Natural killer cell (primary cell): ENCODE data around the gene CHD6. TPM values are rescaled to one million over a fixed set of nuclear protein-coding genes. Genes with fewer than 3 reads are reported as not detected.

Experiments used
- ATAC-seq, 3 donors: fragments of 150-1000 bp in 2 of 3; fragments of 200-7000 bp in 1 of 3; cut with Tn5 transposase; 1 replicate in 1 of 3; 2 replicates in 2 of 3; pipeline ENCODE4 v1.10.0; 2021; ENCODE audit warnings: mild to moderate bottlenecking in 2 of 3, moderate library complexity in 2 of 3
- DNase-seq, 2 donors: peaks; one replicate each; pipeline versions ENCODE4 v3.0.0 to v3.0.0-alpha.2; 2013 to 2021; ENCODE audit warnings: mixed read lengths in 1 of 2
- H3K27ac ChIP-seq: one replicate; pipeline ENCODE4 v1.5.1; 2013; ENCODE audit warnings: mild to moderate bottlenecking, low read length
- H3K27me3 ChIP-seq: one replicate; pipeline ENCODE4 v1.6.1; 2013; ENCODE audit warnings: low read length; ENCODE audit not compliant: control insufficient read depth, insufficient read depth
- H3K36me3 ChIP-seq: one replicate; pipeline ENCODE4 v1.6.1; 2013; ENCODE audit warnings: low read length; ENCODE audit not compliant: control insufficient read depth, insufficient read depth
- H3K4me1 ChIP-seq: one replicate; pipeline ENCODE4 v1.6.1; 2013; ENCODE audit warnings: low read length; ENCODE audit not compliant: control insufficient read depth, insufficient read depth
- H3K4me3 ChIP-seq: one replicate; pipeline ENCODE4 v1.5.1; 2013; ENCODE audit warnings: low read length
- H3K9me3 ChIP-seq: one replicate; pipeline ENCODE4 v1.6.1; 2013; ENCODE audit warnings: low read length; ENCODE audit not compliant: control insufficient read depth, insufficient read depth
- H3K27ac Mint-ChIP-seq, 2 donors: one replicate each; pipeline ENCODE4 v1.8.0; 2022; ENCODE audit warnings: mild to moderate bottlenecking in 2 of 2, mixed read lengths in 2 of 2, moderate library complexity in 1 of 2
- H3K27me3 Mint-ChIP-seq, 2 donors: one replicate each; pipeline ENCODE4 v1.8.0; 2022; ENCODE audit warnings: low read depth in 2 of 2, mixed read lengths in 2 of 2
- H3K36me3 Mint-ChIP-seq: one replicate; pipeline ENCODE4 v1.8.0; 2022; ENCODE audit warnings: mixed read lengths
- H3K4me1 Mint-ChIP-seq, 2 donors: one replicate each; pipeline ENCODE4 v1.8.0; 2022; ENCODE audit warnings: mixed read lengths in 2 of 2
- H3K4me3 Mint-ChIP-seq: one replicate; pipeline ENCODE4 v1.8.0; 2022; ENCODE audit warnings: mild to moderate bottlenecking, moderate library complexity, mixed read lengths
- H3K9me3 Mint-ChIP-seq, 2 donors: one replicate each; pipeline ENCODE4 v1.8.0; 2022; ENCODE audit warnings: mixed read lengths in 2 of 2
- CTCF ChIP-seq: fragments of 200-600 bp; IDR thresholded peaks from one replicate; pipeline ENCODE4 v1.8.0; 2022; ENCODE audit warnings: antibody characterized with exemption
- WGBS: methylation state at CpG from one replicate; pipeline ENCODE4 v1.1.7; 2013; ENCODE audit warnings: missing lambda C conversion rate; ENCODE audit not compliant: insufficient coverage; 5-methylcytosine and 5-hydroxymethylcytosine counted together
- intact Hi-C: fragments of 100-400 bp; cut with micrococcal nuclease; formaldehyde crosslinking; loops from one replicate; pipeline ENCODE4 v1.14.2; 2022
- total RNA-seq, 4 donors: library from RNA; stranded (reverse); fragments of 120-200 nt in 1 of 4; gene quantifications; one replicate each; pipeline versions ENCODE4 v1.2.3 to v1.2.4, GENCODE V29; 2013 to 2022

CHD6 gene
- total RNA-seq, 3 donors from 2014 or later (not counting 1 experiment from before 2014, with no cell fraction given), result 82.8 to 96.6 (median 90.4) TPM

GRCh38 chr20:41507436-41507835, 110.7 kb downstream of the CHD6 start:
- Mint-ChIP-seq H3K4me3 (no peak overlapping the region), H3K36me3 (no peaks in the 10 kb centered on the region), H3K27me3 (no peaks in the 10 kb centered on the region), H3K27ac (no peak overlapping the region), H3K9me3 (no peaks in the 10 kb centered on the region), H3K4me1 (peaks cover 13 to 28% of the 10 kb centered on the region in 2 donors)
- 93% methylated on average over 5 of the region's 5 CpGs for WGBS
- no peaks in the 10 kb centered on the region for H3K9me3 ChIP-seq
- no peaks in the 10 kb centered on the region for H3K4me1 ChIP-seq
- TF ChIP-seq CTCF, result no peak
- intact Hi-C loops, result no loop called here
- ATAC-seq (no peak), DNase-seq (no peak)
- peaks cover 26% of the 10 kb centered on the region for H3K36me3 ChIP-seq
- H3K4me3 ChIP-seq, result no peak overlapping the region
- no peak overlapping the region for H3K27ac ChIP-seq
- H3K27me3 ChIP-seq, result no peaks in the 10 kb centered on the region

GRCh38 chr20:41506192-41506915, 111.8 kb downstream of the CHD6 start:
- no peak for ATAC-seq
- H3K36me3 Mint-ChIP-seq, result no peaks in the 10 kb centered on the region
- no peak for TF ChIP-seq CTCF
- no peak for DNase-seq
- no peak overlapping the region for H3K4me3 Mint-ChIP-seq
- Histone ChIP-seq H3K27me3 (no peaks in the 10 kb centered on the region), H3K9me3 (no peaks in the 10 kb centered on the region), H3K27ac (no peak overlapping the region), H3K4me1 (no peaks in the 10 kb centered on the region), H3K36me3 (peaks cover 18% of the 10 kb centered on the region), H3K4me3 (no peak overlapping the region)
- no peak overlapping the region for H3K27ac Mint-ChIP-seq
- H3K27me3 Mint-ChIP-seq, result no peaks in the 10 kb centered on the region
- intact Hi-C loops, result no loop called here
- H3K9me3 Mint-ChIP-seq, result no peaks in the 10 kb centered on the region
- H3K4me1 Mint-ChIP-seq, result peaks cover 10 to 21% of the 10 kb centered on the region in 2 donors
- WGBS, result 94% methylated on average over 4 of the region's 4 CpGs

GRCh38 chr20:41505184-41505583, 113.0 kb downstream of the CHD6 start:
- no peak overlapping the region for H3K27ac Mint-ChIP-seq
- TF ChIP-seq CTCF, result no peak
- WGBS, result 91% methylated on average over 7 of the region's 7 CpGs

GRCh38 chr20:41501376-41501775, 116.8 kb downstream of the CHD6 start:
- Histone ChIP-seq H3K9me3 (no peaks in the 10 kb centered on the region), H3K4me1 (no peaks in the 10 kb centered on the region), H3K4me3 (no peak overlapping the region), H3K36me3 (peaks cover 20% of the 10 kb centered on the region), H3K27me3 (no peaks in the 10 kb centered on the region), H3K27ac (no peak overlapping the region)
- no peak for TF ChIP-seq CTCF
- no CpG with 5 or more reads among the region's 1 CpG for WGBS
- H3K27me3 Mint-ChIP-seq, result no peaks in the 10 kb centered on the region
- H3K4me1 Mint-ChIP-seq, result peaks cover 10 to 13% of the 10 kb centered on the region in 2 donors
- intact Hi-C loops, result no loop called here
- no peak overlapping the region for H3K27ac Mint-ChIP-seq
- no peak overlapping the region for H3K4me3 Mint-ChIP-seq
- peaks cover 15% of the 10 kb centered on the region for H3K36me3 Mint-ChIP-seq
- ATAC-seq, result no peak
- no peak for DNase-seq
- H3K9me3 Mint-ChIP-seq, result no peaks in the 10 kb centered on the region

More at GRCh38 chr20:41505184-41505583, 113.0 kb downstream of the CHD6 start:
- peaks cover 11 to 27% of the 10 kb centered on the region in 2 donors for H3K4me1 Mint-ChIP-seq
- H3K27me3 Mint-ChIP-seq, result no peaks in the 10 kb centered on the region
- H3K4me3 ChIP-seq, result no peak overlapping the region
- H3K27ac ChIP-seq, result no peak overlapping the region
- peaks cover 11% of the 10 kb centered on the region for H3K36me3 ChIP-seq
- DNase-seq, result no peak
- intact Hi-C loops, result no loop called here
- H3K27me3 ChIP-seq, result no peaks in the 10 kb centered on the region
- H3K4me3 Mint-ChIP-seq, result no peak overlapping the region
- no peak for ATAC-seq
- no peaks in the 10 kb centered on the region for H3K36me3 Mint-ChIP-seq
- no peaks in the 10 kb centered on the region for H3K9me3 Mint-ChIP-seq
- no peaks in the 10 kb centered on the region for H3K4me1 ChIP-seq
- H3K9me3 ChIP-seq, result no peaks in the 10 kb centered on the region
